Keratinocyte (primary cell): Measurements from ENCODE around the gene UPK1B. TPM values are rescaled to one million over a fixed set of nuclear protein-coding genes. Genes with fewer than 3 reads are reported as not detected.
"Not testable (repeated sequence)": the region's sequence is repeated elsewhere in the genome, so short reads cannot be mapped to it uniquely, and the experiment has no call there.

ENCODE experiments used
- DNase-seq: peaks from one replicate; pipeline ENCODE4 v3.0.0-alpha.2; 2011; ENCODE audit warnings: low read depth, missing footprints, low spot score
- FAIRE-seq: peaks from 2 replicates; lab custom pipeline; 2011; peaks lifted over from hg19 to GRCh38; lab: Jason Lieb, UNC
- H2AFZ ChIP-seq: 2 replicates; pipeline ENCODE4 v1.6.0; 2012; ENCODE audit warnings: low read length, control low read depth, inconsistent platforms; ENCODE audit not compliant: control insufficient read depth
- H3K27ac ChIP-seq: 2 replicates; pipeline ENCODE4 v1.5.1; 2011; ENCODE audit warnings: low read length; ENCODE audit not compliant: control insufficient read depth, insufficient read depth
- H3K27me3 ChIP-seq: 3 replicates; pipeline ENCODE4 v1.6.0; 2011; ENCODE audit warnings: low read length; ENCODE audit not compliant: control insufficient read depth, insufficient read depth; ENCODE audit errors: extremely low read depth
- H3K36me3 ChIP-seq, 2 experiments: 2 replicates in 1 of 2; 3 replicates in 1 of 2; pipeline ENCODE4 v1.5.1; 2011; ENCODE audit warnings: low read length in 2 of 2, mild to moderate bottlenecking in 1 of 2; ENCODE audit not compliant: control insufficient read depth in 2 of 2, insufficient read depth in 2 of 2; ENCODE audit errors: extremely low read depth in 1 of 2
- H3K4me1 ChIP-seq: 3 replicates; pipeline ENCODE4 v1.5.1; 2011; ENCODE audit warnings: low read length; ENCODE audit not compliant: control insufficient read depth, insufficient read depth; ENCODE audit errors: extremely low read depth
- H3K4me2 ChIP-seq: 3 replicates; pipeline ENCODE4 v1.6.0; 2011; ENCODE audit warnings: low read depth, low read length; ENCODE audit not compliant: control insufficient read depth, insufficient read depth; ENCODE audit errors: extremely low read depth
- H3K4me3 ChIP-seq, 3 experiments: fragments of 200-600 bp in 1 of 3; sonication (generic) in 1 of 3; 2 replicates in 2 of 3; 3 replicates in 1 of 3; pipeline ENCODE4 v1.5.1; 2011 to 2016; ENCODE audit warnings: low read length in 3 of 3, mild to moderate bottlenecking in 3 of 3, control low read depth in 2 of 3, inconsistent platforms in 1 of 3, low read depth in 1 of 3, mixed read lengths in 1 of 3, mixed run types in 1 of 3, moderate library complexity in 1 of 3; ENCODE audit not compliant: control insufficient read depth in 2 of 3, insufficient read depth in 2 of 3; ENCODE audit errors: extremely low read depth in 1 of 3
- H3K79me2 ChIP-seq: 2 replicates; pipeline ENCODE4 v1.6.0; 2012; ENCODE audit warnings: low read length; ENCODE audit not compliant: control insufficient read depth, insufficient read depth
- H3K9ac ChIP-seq: 3 replicates; pipeline ENCODE4 v1.6.0; 2011; ENCODE audit warnings: low read length; ENCODE audit not compliant: control insufficient read depth, insufficient read depth; ENCODE audit errors: extremely low read depth
- H3K9me1 ChIP-seq: 3 replicates; pipeline ENCODE4 v1.6.0; 2011; ENCODE audit warnings: low read length; ENCODE audit not compliant: control insufficient read depth, insufficient read depth; ENCODE audit errors: extremely low read depth
- H3K9me3 ChIP-seq: 2 replicates; pipeline ENCODE4 v1.5.1; 2012; ENCODE audit warnings: low read depth, low read length; ENCODE audit not compliant: control insufficient read depth
- H4K20me1 ChIP-seq: 3 replicates; pipeline ENCODE4 v1.6.0; 2011; ENCODE audit warnings: low read length; ENCODE audit not compliant: control insufficient read depth, insufficient read depth; ENCODE audit errors: extremely low read depth
- EZH2 ChIP-seq: IDR thresholded peaks from one replicate; pipeline ENCODE4 v1.6.1; 2012; ENCODE audit warnings: inconsistent platforms, mild to moderate bottlenecking, low read length, moderate library complexity
- dilution Hi-C: fragments of 300-500 bp; cut with MboI; formaldehyde crosslinking; loops from one replicate; pipeline ENCODE4 v1.7.0; 2020; ENCODE audit warnings: low sequenced_read_pairs; ENCODE audit not compliant: extremely low pct_ligation_motif_present
- polyA plus RNA-seq, 5 experiments: library from polyadenylated mRNA; depleted of rRNA in 3 of 5; stranded (reverse) in 3 of 5; stranded (forward) in 1 of 5; unstranded in 1 of 5; fragments of >200 nt; gene quantifications; 1 replicate in 1 of 5; 2 replicates in 3 of 5; 3 replicates in 1 of 5; pipeline versions ENCODE4 v1.2.1 to v1.2.3, GENCODE V29; 2011 to 2012; ENCODE audit warnings: missing spikeins in 2 of 5, low read depth in 1 of 5, low replicate concordance in 1 of 5
- TF ChIP-seq, protein P1 (sequence below), 3 experiments: IDR thresholded peaks in 1 of 3; conservative IDR thresholded peaks in 1 of 3; optimal IDR thresholded peaks in 1 of 3; 2 replicates in 2 of 3; 3 replicates in 1 of 3; pipeline versions ENCODE3 to v1.5.1; 2011; ENCODE audit warnings: low read length in 3 of 3, mild to moderate bottlenecking in 3 of 3, moderate library complexity in 2 of 3, control low read depth in 1 of 3, inconsistent platforms in 1 of 3; ENCODE audit not compliant: insufficient read depth in 2 of 3; ENCODE audit errors: extremely low read depth in 1 of 3

The UPK1B gene
- polyA plus RNA-seq, 1 donor (not counting 4 experiments of a cell fraction or from before 2014, with no cell fraction given) = 54.6 TPM

DNA sequence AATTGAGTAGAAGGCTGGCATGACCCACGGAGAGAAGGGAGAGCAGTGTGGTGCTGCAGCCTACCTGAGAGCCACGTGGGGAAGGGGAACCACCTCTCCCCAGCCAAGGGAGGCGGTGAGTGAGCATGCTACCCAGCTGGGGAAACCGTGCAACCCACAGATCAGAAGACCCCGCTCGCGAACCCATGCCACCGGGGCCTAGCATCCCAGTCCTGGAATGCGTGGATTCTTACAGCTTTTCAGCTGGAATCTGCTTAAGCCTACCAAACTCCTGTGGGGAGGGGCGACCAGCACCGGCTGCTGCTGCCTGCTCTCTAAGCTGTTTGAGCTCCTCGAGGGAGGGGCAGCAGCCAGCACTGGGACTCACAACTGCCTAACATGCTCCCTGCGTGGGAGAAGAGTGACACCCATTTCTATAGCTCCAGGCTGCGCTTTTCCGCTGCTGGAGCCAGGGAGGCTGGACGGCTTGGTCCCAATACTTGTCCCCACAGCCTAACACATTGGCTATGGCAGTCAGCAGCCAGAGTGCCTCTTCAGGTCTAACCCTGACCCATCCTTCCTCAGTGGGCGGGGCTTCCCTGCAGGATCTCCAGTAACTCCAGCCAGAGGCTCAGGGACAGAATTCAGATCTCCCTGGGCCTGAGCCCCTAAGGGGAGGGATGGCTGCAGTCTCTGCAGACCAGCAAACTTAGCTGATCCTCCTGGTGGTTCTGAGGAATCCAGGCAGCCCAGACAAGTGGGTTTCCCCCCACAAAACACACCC, 47.5 kb upstream of the UPK1B start:
- no peak overlapping the region for H3K9ac ChIP-seq

DNA sequence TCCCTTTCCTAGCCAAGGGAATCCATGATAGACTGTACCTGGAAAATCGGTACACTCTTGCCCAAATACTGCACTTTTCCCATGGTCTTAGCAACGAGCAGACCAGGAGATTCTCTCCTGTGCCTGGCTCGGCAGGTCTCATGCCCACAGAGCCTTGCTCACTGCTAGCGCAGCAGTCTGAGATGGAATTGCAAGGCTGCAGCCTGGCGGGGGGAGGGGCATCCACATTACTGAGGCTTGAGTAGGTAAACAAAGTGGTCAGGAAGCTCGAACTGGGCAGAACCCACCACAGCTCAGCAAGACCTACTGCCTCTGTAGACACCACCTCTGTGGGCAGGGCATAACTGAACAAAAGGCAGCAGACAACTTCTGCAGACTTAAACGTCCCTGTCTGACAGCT, 43.1 kb upstream of the UPK1B start:
- dilution Hi-C loops, FAIRE-seq, DNase-seq: not testable (repeated sequence)

More for the DNA sequence above, 47.5 kb upstream of the UPK1B start:
- FAIRE-seq (no peak), DNase-seq (no peak)
- Histone ChIP-seq H3K27me3 (no peaks in the 10 kb centered on the region), H3K4me3 (no peak overlapping the region), H3K27ac (no peak overlapping the region), H3K9me3 (no peaks in the 10 kb centered on the region), H2AFZ (no peak overlapping the region), H3K9me1 (no peaks in the 10 kb centered on the region), H3K4me1 (no peaks in the 10 kb centered on the region), H3K36me3 (no peaks in the 10 kb centered on the region), H4K20me1 (no peaks in the 10 kb centered on the region), H3K79me2 (no peaks in the 10 kb centered on the region), H3K4me2 (no peak overlapping the region)
- no peak for TF ChIP-seq EZH2
- TF ChIP-seq, protein P1, sequence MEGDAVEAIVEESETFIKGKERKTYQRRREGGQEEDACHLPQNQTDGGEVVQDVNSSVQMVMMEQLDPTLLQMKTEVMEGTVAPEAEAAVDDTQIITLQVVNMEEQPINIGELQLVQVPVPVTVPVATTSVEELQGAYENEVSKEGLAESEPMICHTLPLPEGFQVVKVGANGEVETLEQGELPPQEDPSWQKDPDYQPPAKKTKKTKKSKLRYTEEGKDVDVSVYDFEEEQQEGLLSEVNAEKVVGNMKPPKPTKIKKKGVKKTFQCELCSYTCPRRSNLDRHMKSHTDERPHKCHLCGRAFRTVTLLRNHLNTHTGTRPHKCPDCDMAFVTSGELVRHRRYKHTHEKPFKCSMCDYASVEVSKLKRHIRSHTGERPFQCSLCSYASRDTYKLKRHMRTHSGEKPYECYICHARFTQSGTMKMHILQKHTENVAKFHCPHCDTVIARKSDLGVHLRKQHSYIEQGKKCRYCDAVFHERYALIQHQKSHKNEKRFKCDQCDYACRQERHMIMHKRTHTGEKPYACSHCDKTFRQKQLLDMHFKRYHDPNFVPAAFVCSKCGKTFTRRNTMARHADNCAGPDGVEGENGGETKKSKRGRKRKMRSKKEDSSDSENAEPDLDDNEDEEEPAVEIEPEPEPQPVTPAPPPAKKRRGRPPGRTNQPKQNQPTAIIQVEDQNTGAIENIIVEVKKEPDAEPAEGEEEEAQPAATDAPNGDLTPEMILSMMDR (optimal IDR thresholded peaks at IDR 0.05 in 1 of 3, IDR thresholded peaks at IDR 0.05 in 1 of 3, conservative IDR thresholded peaks at IDR 0.05 in 1 of 3; ENCODE audit: extremely low read depth in 1 of 3, insufficient read depth in 2 of 3, low read length in 3 of 3) = no peak
- dilution Hi-C loops = no loop called here

DNA sequence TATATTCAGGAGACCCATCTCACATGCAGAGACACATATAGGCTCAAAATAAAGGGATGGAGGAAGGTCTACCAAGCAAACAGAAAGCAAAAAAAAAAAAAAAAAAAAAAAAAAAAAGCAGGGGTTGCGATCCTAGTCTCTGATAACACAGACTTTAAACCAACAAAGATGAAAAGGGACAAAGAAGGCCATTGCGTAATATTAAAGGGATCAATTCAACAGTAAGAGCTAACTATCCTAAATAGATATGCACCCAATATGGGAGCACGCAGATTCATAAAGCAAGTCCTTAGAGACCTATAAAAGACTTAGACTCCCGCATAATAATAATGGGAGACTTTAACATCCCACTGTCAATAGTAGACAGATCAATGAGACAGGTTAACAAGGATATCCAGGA, 41.1 kb upstream of the UPK1B start:
- H3K27me3 ChIP-seq, H3K9me1 ChIP-seq, H3K27ac ChIP-seq, H3K36me3 ChIP-seq, H3K79me2 ChIP-seq, H2AFZ ChIP-seq, FAIRE-seq, H3K4me2 ChIP-seq, H3K4me3 ChIP-seq, H3K4me1 ChIP-seq, dilution Hi-C loops, H3K9ac ChIP-seq, H3K9me3 ChIP-seq, DNase-seq, H4K20me1 ChIP-seq: not testable (repeated sequence)

More for the DNA sequence above, 43.1 kb upstream of the UPK1B start:
- not testable (repeated sequence) for H4K20me1 ChIP-seq, H3K27me3 ChIP-seq, H3K4me3 ChIP-seq, H2AFZ ChIP-seq, H3K9me1 ChIP-seq, H3K79me2 ChIP-seq, H3K27ac ChIP-seq, H3K36me3 ChIP-seq, H3K4me1 ChIP-seq, H3K4me2 ChIP-seq, H3K9ac ChIP-seq, H3K9me3 ChIP-seq

DNA sequence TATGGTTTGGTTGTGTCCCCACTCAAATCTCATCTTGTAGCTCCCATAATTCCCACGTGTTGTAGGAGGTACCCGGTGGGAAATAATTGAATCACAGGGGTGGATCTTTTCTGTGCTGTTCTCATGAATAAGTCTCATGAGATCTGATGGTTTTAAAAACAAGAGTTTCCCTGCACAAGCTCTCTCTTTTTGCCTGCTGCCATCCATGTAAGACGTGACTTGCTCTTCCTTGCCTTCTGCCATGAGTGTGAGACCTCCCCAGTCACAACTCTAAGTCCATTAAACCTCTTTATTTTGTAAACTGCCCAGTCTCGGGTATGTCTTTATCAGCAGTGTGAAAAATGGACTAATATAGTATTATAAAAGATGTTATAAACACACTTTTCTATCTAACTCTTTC, 34.0 kb upstream of the UPK1B start:
- H3K9me3 ChIP-seq, H3K9me1 ChIP-seq, H2AFZ ChIP-seq, H3K27ac ChIP-seq, H3K27me3 ChIP-seq, H3K79me2 ChIP-seq, H3K4me2 ChIP-seq, H3K9ac ChIP-seq, dilution Hi-C loops, FAIRE-seq, H4K20me1 ChIP-seq, H3K36me3 ChIP-seq, DNase-seq, H3K4me1 ChIP-seq, H3K4me3 ChIP-seq: not testable (repeated sequence)
